ENCODE data around the gene LMNTD2.

Gene LMNTD2

GRCh38 chr11:531919-532526, 28.5 kb downstream of the LMNTD2 start:
- Histone ChIP-seq H3K27me3 (peaks cover 0 to 2% of the 10 kb centered on the region in 2 donors), H3K36me3 (peaks cover 22 to 45% (median 24%) of the 10 kb centered on the region in 3 donors), H3K4me1 (peaks cover 3 to 34% (median 27%) of the 10 kb centered on the region in 4 donors), H3K4me3 (no peak overlapping the region), H3K27ac (no peak overlapping the region), H3K9me3 (no peaks in the 10 kb centered on the region)
- intact Hi-C loops (cut with DNase I; ENCODE audit: low total_unique reads), result loop anchor here (2.0 to 10.0 kb wide), 2 partner anchors 79 to 227 kb away; partner anchors contain the start of gene IFITM2
- DNase-seq, result no peak
- TF ChIP-seq, protein P1, sequence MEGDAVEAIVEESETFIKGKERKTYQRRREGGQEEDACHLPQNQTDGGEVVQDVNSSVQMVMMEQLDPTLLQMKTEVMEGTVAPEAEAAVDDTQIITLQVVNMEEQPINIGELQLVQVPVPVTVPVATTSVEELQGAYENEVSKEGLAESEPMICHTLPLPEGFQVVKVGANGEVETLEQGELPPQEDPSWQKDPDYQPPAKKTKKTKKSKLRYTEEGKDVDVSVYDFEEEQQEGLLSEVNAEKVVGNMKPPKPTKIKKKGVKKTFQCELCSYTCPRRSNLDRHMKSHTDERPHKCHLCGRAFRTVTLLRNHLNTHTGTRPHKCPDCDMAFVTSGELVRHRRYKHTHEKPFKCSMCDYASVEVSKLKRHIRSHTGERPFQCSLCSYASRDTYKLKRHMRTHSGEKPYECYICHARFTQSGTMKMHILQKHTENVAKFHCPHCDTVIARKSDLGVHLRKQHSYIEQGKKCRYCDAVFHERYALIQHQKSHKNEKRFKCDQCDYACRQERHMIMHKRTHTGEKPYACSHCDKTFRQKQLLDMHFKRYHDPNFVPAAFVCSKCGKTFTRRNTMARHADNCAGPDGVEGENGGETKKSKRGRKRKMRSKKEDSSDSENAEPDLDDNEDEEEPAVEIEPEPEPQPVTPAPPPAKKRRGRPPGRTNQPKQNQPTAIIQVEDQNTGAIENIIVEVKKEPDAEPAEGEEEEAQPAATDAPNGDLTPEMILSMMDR (IDR thresholded peaks at IDR 0.05), result no peak

- Histone ChIP-seq H3K4me1 (peaks cover 3 to 29% (median 20%) of the 10 kb centered on the region in 4 donors), H3K9me3 (no peaks in the 10 kb centered on the region), H3K4me3 (no peak overlapping the region), H3K27me3 (no peaks in the 10 kb centered on the region), H3K36me3 (peaks cover 22 to 45% (median 24%) of the 10 kb centered on the region in 3 donors), H3K27ac (no peak overlapping the region)
- peak in 1 of 2 donors; percentile 64 for DNase-seq
- intact Hi-C loops (cut with DNase I; ENCODE audit: low total_unique reads), result loop anchor here (10.0 kb wide), 1 partner anchor 226 kb away; the partner anchor contains the start of gene IFITM2
- TF ChIP-seq, protein P1 (IDR thresholded peaks at IDR 0.05), result no peak
Measured at GRCh38 chr11:530960-531831, 29.3 kb downstream of the LMNTD2 start.

DNA sequence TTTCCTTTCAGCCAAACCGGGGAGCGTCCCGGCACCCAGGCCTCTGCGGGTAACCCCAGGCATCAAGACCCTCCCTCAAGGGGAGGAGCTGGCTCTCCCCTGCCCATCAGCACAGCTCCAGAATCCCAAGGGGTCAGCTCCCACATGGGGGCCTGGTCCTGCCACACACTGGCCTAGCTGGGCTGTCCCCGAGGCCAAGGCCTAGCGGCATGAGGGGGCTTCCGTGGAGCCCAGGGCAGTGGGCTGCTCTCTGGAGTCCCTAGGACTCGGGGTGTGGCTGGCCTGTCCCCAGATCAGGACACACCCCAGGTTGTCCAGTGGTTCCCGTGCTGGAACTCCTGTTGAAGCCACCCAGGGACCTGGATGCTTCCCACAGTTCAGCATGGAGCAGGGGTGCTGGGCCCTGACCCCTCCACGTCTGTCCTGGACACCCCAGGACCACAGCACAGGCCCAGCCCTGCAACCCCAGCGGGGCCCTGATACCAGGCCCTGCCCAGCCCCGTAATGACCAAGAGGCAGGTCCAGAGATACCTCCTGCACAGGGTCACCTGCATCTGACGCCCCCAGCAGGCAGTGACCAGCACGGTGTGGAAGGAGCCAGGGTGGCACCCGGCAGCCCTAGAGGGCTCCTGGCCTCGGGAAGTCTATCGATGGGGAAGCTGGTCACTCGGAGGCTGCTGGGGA, 30.7 kb downstream of the LMNTD2 start:
- Histone ChIP-seq H3K9me3 (no peaks in the 10 kb centered on the region), H3K27me3 (no peaks in the 10 kb centered on the region), H3K4me3 (no peak overlapping the region), H3K4me1 (peaks cover 3 to 27% (median 16%) of the 10 kb centered on the region in 4 donors), H3K27ac (no peak overlapping the region), H3K36me3 (peaks cover 22 to 45% (median 24%) of the 10 kb centered on the region in 3 donors)
- intact Hi-C loops (cut with DNase I; ENCODE audit: low total_unique reads), result loop anchor here (10.0 kb wide), 1 partner anchor 225 kb away; the partner anchor contains the start of gene IFITM2
- no peak for DNase-seq
- TF ChIP-seq, protein P1 (IDR thresholded peaks at IDR 0.05), result no peak

GRCh38 chr11:528815-529727, 31.5 kb downstream of the LMNTD2 start:
- H3K27me3 ChIP-seq, result no peaks in the 10 kb centered on the region
- intact Hi-C loops (cut with DNase I; ENCODE audit: low total_unique reads), result no loop called here
- peaks cover 0 to 20% (median 10%) of the 10 kb centered on the region in 4 donors for H3K4me1 ChIP-seq
- no peak overlapping the region for H3K4me3 ChIP-seq
- TF ChIP-seq, protein P1 (IDR thresholded peaks at IDR 0.05), result no peak
- peaks cover 22 to 45% (median 24%) of the 10 kb centered on the region in 3 donors for H3K36me3 ChIP-seq
- no peaks in the 10 kb centered on the region for H3K9me3 ChIP-seq
- DNase-seq, result no peak
- no peak overlapping the region for H3K27ac ChIP-seq

Data from tibial artery (tissue), 4 donors.